HEK293 (cell line): ENCODE results near the gene HOXD10.

Experiments
- ELK4 ChIP-seq: IDR thresholded peaks from 2 replicates; pipeline ENCODE4 v1.6.1; 2011; ENCODE audit warnings: mild to moderate bottlenecking, low read depth, low read length, borderline replicate concordance
- KLF1 ChIP-seq: fragments of 450-650 bp; formaldehyde crosslinking; IDR thresholded peaks from 2 replicates; pipeline ENCODE4 v1.5.1; 2016; ENCODE audit warnings: missing biosample characterization, missing genetic modification characterization
- KLF10 ChIP-seq: fragments of 450-650 bp; IDR thresholded peaks from 2 replicates; pipeline ENCODE4 v1.5.1; 2018; ENCODE audit warnings: missing biosample characterization, mild to moderate bottlenecking, missing genetic modification characterization
- KLF7 ChIP-seq: fragments of 450-650 bp; formaldehyde crosslinking; IDR thresholded peaks from 2 replicates; pipeline ENCODE4 v1.5.1; 2016; ENCODE audit warnings: missing biosample characterization, missing genetic modification characterization, borderline replicate concordance
- PRDM4 ChIP-seq: fragments of 450-650 bp; formaldehyde crosslinking; IDR thresholded peaks from 2 replicates; pipeline ENCODE4 v1.5.1; 2017; ENCODE audit warnings: missing biosample characterization, missing genetic modification characterization
- ZBTB10 ChIP-seq: fragments of 450-650 bp; formaldehyde crosslinking; IDR thresholded peaks from 2 replicates; pipeline ENCODE4 v1.5.1; 2016; ENCODE audit warnings: missing biosample characterization, missing genetic modification characterization
- ZBTB48 ChIP-seq: fragments of 450-650 bp; formaldehyde crosslinking; IDR thresholded peaks from 2 replicates; pipeline ENCODE4 v1.5.1; 2016; ENCODE audit warnings: missing biosample characterization, missing genetic modification characterization
- ZBTB49 ChIP-seq: fragments of 450-650 bp; formaldehyde crosslinking; IDR thresholded peaks from 2 replicates; pipeline ENCODE4 v1.5.1; 2016; ENCODE audit warnings: missing biosample characterization, missing genetic modification characterization, low read depth
- ZFP3 ChIP-seq: fragments of 450-650 bp; formaldehyde crosslinking; IDR thresholded peaks from 2 replicates; pipeline ENCODE4 v1.5.1; 2016; ENCODE audit warnings: low read depth, missing biosample characterization, missing genetic modification characterization
- ZFP41 ChIP-seq: fragments of 450-650 bp; formaldehyde crosslinking; IDR thresholded peaks from 2 replicates; pipeline ENCODE4 v1.5.1; 2016; ENCODE audit warnings: missing biosample characterization, missing genetic modification characterization, borderline replicate concordance
- ZNF26 ChIP-seq: fragments of 450-650 bp; formaldehyde crosslinking; IDR thresholded peaks from 2 replicates; pipeline ENCODE4 v1.5.1; 2016; ENCODE audit warnings: missing biosample characterization, missing genetic modification characterization
- ZNF274 ChIP-seq, 2 experiments: fragments of 200-500 bp in 1 of 2; fragments of 450-650 bp in 1 of 2; sonication (Bioruptor generic) in 1 of 2; formaldehyde crosslinking in 1 of 2; IDR thresholded peaks; 2 replicates each; pipeline versions ENCODE4 v1.5.1 to v1.6.1; 2014 to 2016; ENCODE audit warnings: borderline replicate concordance in 1 of 2, inconsistent platforms in 1 of 2, low read length in 1 of 2, missing biosample characterization in 1 of 2, missing genetic modification characterization in 1 of 2
- ZNF292 ChIP-seq: fragments of 450-650 bp; formaldehyde crosslinking; IDR thresholded peaks from 2 replicates; pipeline ENCODE4 v1.5.1; 2016; ENCODE audit warnings: low read depth, missing biosample characterization, missing genetic modification characterization, borderline replicate concordance
- ZNF433 ChIP-seq: fragments of 450-650 bp; formaldehyde crosslinking; IDR thresholded peaks from 2 replicates; pipeline ENCODE4 v1.5.1; 2016; ENCODE audit warnings: missing biosample characterization, missing genetic modification characterization, low read depth
- ZNF544 ChIP-seq: fragments of 450-650 bp; formaldehyde crosslinking; IDR thresholded peaks from 2 replicates; pipeline ENCODE4 v1.5.0; 2017; ENCODE audit warnings: missing biosample characterization, missing genetic modification characterization
- ZNF623 ChIP-seq: fragments of 450-650 bp; formaldehyde crosslinking; IDR thresholded peaks from 2 replicates; pipeline ENCODE4 v1.5.1; 2016; ENCODE audit warnings: missing biosample characterization, missing genetic modification characterization
- ZNF670 ChIP-seq: fragments of 450-650 bp; formaldehyde crosslinking; IDR thresholded peaks from 2 replicates; pipeline ENCODE4 v1.5.1; 2016; ENCODE audit warnings: missing biosample characterization, missing genetic modification characterization, low read depth
- ZNF707 ChIP-seq: fragments of 450-650 bp; formaldehyde crosslinking; IDR thresholded peaks from 2 replicates; pipeline ENCODE4 v1.5.1; 2016; ENCODE audit warnings: missing biosample characterization, missing genetic modification characterization
- ZSCAN18 ChIP-seq: fragments of 450-650 bp; formaldehyde crosslinking; IDR thresholded peaks from 2 replicates; pipeline ENCODE4 v1.5.1; 2016; ENCODE audit warnings: missing biosample characterization, missing genetic modification characterization
- ZSCAN4 ChIP-seq: fragments of 450-650 bp; formaldehyde crosslinking; IDR thresholded peaks from 2 replicates; pipeline ENCODE4 v1.5.1; 2017; ENCODE audit warnings: missing biosample characterization, missing genetic modification characterization

Gene HOXD10

GRCh38 chr2:176104316-176105077 lies 12.1 kb upstream of the HOXD10 start (continued):
- TF ChIP-seq ZNF623 (no peak), ZNF292 (tag by site-specific recombination) (no peak), KLF1 (no peak), KLF10 (tag by site-specific recombination) (peak; percentile 32; the same call in 1 of the 2 replicates), ZNF274 (IDR thresholded peaks at IDR 0.05; ENCODE audit: low read length) (no peak), ZNF274 (tag by site-specific recombination; IDR thresholded peaks at IDR 0.05; ENCODE audit: borderline replicate concordance) (no peak), ZBTB48 (tag by site-specific recombination) (no peak), ZNF544 (tag by site-specific recombination) (no peak), PRDM4 (peak; percentile 59), ZFP3 (no peak), ZNF707 (tag by site-specific recombination) (no peak), ZNF670 (no peak), ZBTB10 (no peak), KLF7 (tag by site-specific recombination) (no peak), ELK4 (no peak), ZSCAN18 (no peak), ZBTB49 (no peak), ZFP41 (no peak), ZNF26 (tag by site-specific recombination) (no peak), ZNF433 (no peak), ZSCAN4 (tag by site-specific recombination) (0 out of 2 replicates have a peak, but pooled peaks have one; percentile 9)
